GM23338 (cell line): Measurements from ENCODE around the gene MFSD2A. TPM values are rescaled to one million over a fixed set of nuclear protein-coding genes. Genes with fewer than 3 reads are reported as not detected.

Experiments used
- ATAC-seq: fragments of 200-7000 bp; cut with Tn5 transposase; 3 replicates; pipeline ENCODE4 v1.9.1; 2020
- DNase-seq: peaks from one replicate; pipeline ENCODE4 v3.0.0-alpha.2; 2015; ENCODE audit warnings: low spot score
- H2AFZ ChIP-seq: fragments of 200-600 bp; sonication (generic); 2 replicates; pipeline ENCODE4 v1.8.0; 2016; ENCODE audit warnings: antibody characterized with exemption, mild to moderate bottlenecking, moderate library complexity
- H3F3A ChIP-seq: fragments of 200-600 bp; sonication (generic); replicated peaks from 2 replicates; pipeline ENCODE4 v1.8.0; 2017; ENCODE audit warnings: antibody characterized with exemption, mixed run types, low read depth
- H3K27ac ChIP-seq: fragments of 200-600 bp; sonication (generic); 2 replicates; pipeline ENCODE4 v1.6.1; 2016; ENCODE audit warnings: low read depth
- H3K27me3 ChIP-seq: fragments of 200-600 bp; sonication (generic); 2 replicates; pipeline ENCODE4 v1.8.0; 2016; ENCODE audit warnings: mild to moderate bottlenecking, mixed run types, moderate library complexity; ENCODE audit not compliant: insufficient read depth
- H3K36me3 ChIP-seq: fragments of 200-600 bp; sonication (generic); 2 replicates; pipeline ENCODE4 v1.8.0; 2016; ENCODE audit warnings: mild to moderate bottlenecking; ENCODE audit not compliant: insufficient read depth
- H3K4me1 ChIP-seq: fragments of 200-600 bp; sonication (generic); 2 replicates; pipeline ENCODE4 v1.8.0; 2016; ENCODE audit warnings: mild to moderate bottlenecking, moderate library complexity; ENCODE audit not compliant: insufficient read depth
- H3K4me2 ChIP-seq: fragments of 200-600 bp; sonication (generic); 2 replicates; pipeline ENCODE4 v1.7.1; 2017; ENCODE audit warnings: mixed run types
- H3K4me3 ChIP-seq: fragments of 200-600 bp; sonication (generic); 2 replicates; pipeline ENCODE4 v1.6.1; 2016; ENCODE audit warnings: mixed run types
- H3K79me2 ChIP-seq: fragments of 200-600 bp; sonication (generic); replicated peaks from 2 replicates; pipeline ENCODE4 v1.8.0; 2017; ENCODE audit warnings: mild to moderate bottlenecking; ENCODE audit not compliant: insufficient read depth
- H3K9me2 ChIP-seq: fragments of 200-600 bp; sonication (generic); 2 replicates; pipeline ENCODE4 v1.8.0; 2017; ENCODE audit not compliant: insufficient read depth
- H4K20me1 ChIP-seq: fragments of 200-600 bp; sonication (generic); replicated peaks from 2 replicates; pipeline ENCODE4 v1.8.0; 2017; ENCODE audit warnings: mild to moderate bottlenecking; ENCODE audit not compliant: insufficient read depth
- H3K27ac Mint-ChIP-seq: 2 replicates; pipeline ENCODE4 v1.8.0; 2020; ENCODE audit warnings: inconsistent platforms, mild to moderate bottlenecking, moderate library complexity, mixed read lengths
- H3K27me3 Mint-ChIP-seq: 3 replicates; pipeline ENCODE4 v1.8.0; 2022; ENCODE audit warnings: low read depth, mild to moderate bottlenecking, moderate library complexity, mixed read lengths, inconsistent platforms; ENCODE audit not compliant: insufficient read depth, poor library complexity
- H3K36me3 Mint-ChIP-seq: 3 replicates; pipeline ENCODE4 v1.8.0; 2021; ENCODE audit warnings: low read depth, mild to moderate bottlenecking, inconsistent platforms, moderate library complexity, mixed read lengths
- H3K4me1 Mint-ChIP-seq: 3 replicates; pipeline ENCODE4 v1.8.0; 2020; ENCODE audit warnings: mild to moderate bottlenecking, inconsistent platforms, mixed read lengths
- H3K4me3 Mint-ChIP-seq: 3 replicates; pipeline ENCODE4 v1.8.0; 2021; ENCODE audit warnings: moderate library complexity, mild to moderate bottlenecking, inconsistent platforms, mixed read lengths
- H3K9me3 Mint-ChIP-seq: 3 replicates; pipeline ENCODE4 v1.8.0; 2020; ENCODE audit warnings: moderate library complexity, mild to moderate bottlenecking, inconsistent platforms, mixed read lengths
- CREB1 ChIP-seq: fragments of 250-450 bp; sonication (Bioruptor Pico); IDR thresholded peaks from 2 replicates; pipeline ENCODE4 v1.5.0; 2020; ENCODE audit warnings: low read depth, mild to moderate bottlenecking, moderate library complexity
- ETS1 ChIP-seq: IDR thresholded peaks from 2 replicates; pipeline ENCODE4 v1.6.1; 2016; ENCODE audit warnings: antibody characterized with exemption
- REST ChIP-seq: IDR thresholded peaks from one replicate; pipeline ENCODE4 v1.6.1; 2018; ENCODE audit warnings: antibody characterized with exemption; ENCODE audit not compliant: unreplicated experiment
- STAT1 ChIP-seq: IDR thresholded peaks from one replicate; pipeline ENCODE4 v1.6.1; 2016; ENCODE audit warnings: antibody characterized with exemption; ENCODE audit not compliant: unreplicated experiment
- ZNF331 ChIP-seq: fragments of 250-450 bp; sonication (Bioruptor Pico); IDR thresholded peaks from 2 replicates; pipeline ENCODE4 v1.5.0; 2020; ENCODE audit warnings: low read depth, mild to moderate bottlenecking, moderate library complexity
- polyA plus RNA-seq: library from polyadenylated mRNA; unstranded; fragments of >200 nt; fragmentation: Nextera tagmentation; extraction: Ambion mirVana; gene quantifications from 2 replicates; pipeline ENCODE4 v1.2.1, GENCODE V29; 2016
- total RNA-seq: library from RNA; depleted of rRNA; stranded (reverse); fragments of >200 nt; shearing (Covaris generic); gene quantifications from 2 replicates; pipeline ENCODE4 v1.2.3, GENCODE V29; 2014
- TF ChIP-seq, protein P1 (sequence below): fragments of 250-450 bp; sonication (Bioruptor Pico); IDR thresholded peaks from 2 replicates; pipeline ENCODE4 v1.5.0; 2020; ENCODE audit warnings: mild to moderate bottlenecking, moderate library complexity

The MFSD2A gene
- total and polyA plus RNA-seq, 2 experiments from 2014 or later = 16.1 to 23.9 TPM

DNA sequence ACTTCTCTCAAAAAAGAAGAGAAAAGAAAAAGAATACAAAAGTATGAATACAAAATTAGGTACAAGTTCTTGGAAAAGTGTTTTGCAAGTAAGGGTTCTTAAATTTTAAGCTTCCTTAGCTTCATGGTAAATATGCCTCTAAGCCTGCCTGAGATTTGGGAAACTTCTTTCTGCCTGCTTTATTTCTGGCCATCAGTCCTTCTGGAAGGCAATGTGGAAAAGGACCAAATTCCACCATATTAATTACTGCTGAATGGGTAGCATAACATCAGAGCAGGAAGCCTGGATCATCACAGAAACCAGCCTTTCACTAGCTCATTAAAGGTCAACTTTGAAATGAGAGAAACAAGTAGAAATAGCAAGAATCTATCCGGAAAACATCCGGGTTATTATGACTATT lies 46.5 kb downstream of the MFSD2A start:
- Histone ChIP-seq H3K4me3 (no peak overlapping the region), H3K27me3 (no peaks in the 10 kb centered on the region), H3K79me2 (no peaks in the 10 kb centered on the region), H3K27ac (no peak overlapping the region), H3K36me3 (no peaks in the 10 kb centered on the region), H3K4me1 (no peaks in the 10 kb centered on the region), H4K20me1 (no peaks in the 10 kb centered on the region), H3K4me2 (no peak overlapping the region), H3K9me2 (0 out of 2 replicates have a peak, but pooled peaks cover 4% of the 10 kb centered on the region), H2AFZ (no peak overlapping the region), H3F3A (no peaks in the 10 kb centered on the region)
- Mint-ChIP-seq H3K27me3 (no peaks in the 10 kb centered on the region), H3K27ac (no peak overlapping the region), H3K9me3 (peaks cover 6% of the 10 kb centered on the region; the same call in 2 of the 3 replicates), H3K4me3 (no peak overlapping the region), H3K36me3 (peaks cover 4% of the 10 kb centered on the region; the same call in 2 of the 3 replicates), H3K4me1 (peaks cover 11% of the 10 kb centered on the region; the same call in 2 of the 3 replicates)
- TF ChIP-seq CREB1 (CRISPR knock-in tag) = no peak
- TF ChIP-seq ZNF331 (CRISPR knock-in tag) = no peak
- TF ChIP-seq REST = no peak
- ATAC-seq = no peak
- no peak for DNase-seq

DNA sequence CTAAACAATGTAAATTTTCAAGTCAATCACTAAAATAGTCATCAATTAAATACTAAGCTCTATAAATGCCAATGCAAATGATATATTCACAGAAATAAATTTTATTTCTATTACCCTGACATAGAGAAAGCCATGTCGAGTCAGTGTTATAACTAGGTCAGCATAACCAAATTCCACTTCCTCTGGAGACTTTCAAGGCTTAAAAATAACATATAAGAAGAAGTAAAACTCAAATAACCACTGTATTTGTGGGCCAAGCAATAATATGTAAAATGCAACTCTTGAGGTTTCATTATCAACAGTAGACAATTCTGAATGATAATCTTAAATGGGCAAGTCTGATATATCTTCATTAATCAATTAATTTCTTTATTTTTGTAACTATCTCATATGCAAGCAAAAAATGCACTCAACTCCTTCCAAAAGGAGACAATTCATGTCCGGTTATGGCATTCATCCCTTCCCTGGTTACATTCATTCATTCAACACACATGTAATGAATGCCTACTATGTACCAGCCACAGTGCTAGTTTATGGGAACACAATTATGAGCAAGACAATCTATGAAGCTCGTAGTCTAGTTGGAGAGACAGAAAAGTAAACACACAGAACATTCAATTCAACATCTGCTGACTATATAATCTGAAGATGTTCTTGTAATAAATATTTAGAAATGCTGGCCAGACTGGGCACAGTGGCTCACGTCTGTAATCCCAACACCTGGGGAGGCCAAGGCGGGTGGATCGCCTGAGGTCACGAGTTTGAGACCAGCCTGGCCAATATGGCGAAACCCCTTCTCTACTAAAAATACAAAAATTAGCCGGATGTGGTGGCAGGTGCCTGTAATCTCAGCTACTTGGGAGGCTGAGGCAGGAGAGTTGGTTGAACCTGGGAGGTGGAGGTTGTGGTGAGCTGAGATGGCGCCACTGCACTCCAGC lies 48.5 kb downstream of the MFSD2A start:
- H3K4me1 ChIP-seq = no peaks in the 10 kb centered on the region
- Mint-ChIP-seq H3K4me3 (no peak overlapping the region), H3K4me1 (peaks cover 11% of the 10 kb centered on the region; the same call in 2 of the 3 replicates), H3K27ac (no peak overlapping the region), H3K27me3 (no peaks in the 10 kb centered on the region), H3K9me3 (peaks cover 5% of the 10 kb centered on the region; the same call in 2 of the 3 replicates), H3K36me3 (peaks cover 3% of the 10 kb centered on the region; the same call in 2 of the 3 replicates)
- H2AFZ ChIP-seq = no peak overlapping the region
- no peaks in the 10 kb centered on the region for H3F3A ChIP-seq
- no peaks in the 10 kb centered on the region for H3K27me3 ChIP-seq
- no peak overlapping the region for H3K4me3 ChIP-seq
- ATAC-seq = no peak
- H3K79me2 ChIP-seq = no peaks in the 10 kb centered on the region
- no peaks in the 10 kb centered on the region for H3K36me3 ChIP-seq
- 0 out of 2 replicates have a peak overlapping the region, but pooled peaks have one; percentile 12 for H3K27ac ChIP-seq
- peaks cover 4% of the 10 kb centered on the region; the same call in 1 of the 2 replicates for H3K9me2 ChIP-seq
- no peaks in the 10 kb centered on the region for H4K20me1 ChIP-seq
- DNase-seq = no peak
- no peak for TF ChIP-seq STAT1
- no peak for TF ChIP-seq ETS1
- TF ChIP-seq, protein P1, sequence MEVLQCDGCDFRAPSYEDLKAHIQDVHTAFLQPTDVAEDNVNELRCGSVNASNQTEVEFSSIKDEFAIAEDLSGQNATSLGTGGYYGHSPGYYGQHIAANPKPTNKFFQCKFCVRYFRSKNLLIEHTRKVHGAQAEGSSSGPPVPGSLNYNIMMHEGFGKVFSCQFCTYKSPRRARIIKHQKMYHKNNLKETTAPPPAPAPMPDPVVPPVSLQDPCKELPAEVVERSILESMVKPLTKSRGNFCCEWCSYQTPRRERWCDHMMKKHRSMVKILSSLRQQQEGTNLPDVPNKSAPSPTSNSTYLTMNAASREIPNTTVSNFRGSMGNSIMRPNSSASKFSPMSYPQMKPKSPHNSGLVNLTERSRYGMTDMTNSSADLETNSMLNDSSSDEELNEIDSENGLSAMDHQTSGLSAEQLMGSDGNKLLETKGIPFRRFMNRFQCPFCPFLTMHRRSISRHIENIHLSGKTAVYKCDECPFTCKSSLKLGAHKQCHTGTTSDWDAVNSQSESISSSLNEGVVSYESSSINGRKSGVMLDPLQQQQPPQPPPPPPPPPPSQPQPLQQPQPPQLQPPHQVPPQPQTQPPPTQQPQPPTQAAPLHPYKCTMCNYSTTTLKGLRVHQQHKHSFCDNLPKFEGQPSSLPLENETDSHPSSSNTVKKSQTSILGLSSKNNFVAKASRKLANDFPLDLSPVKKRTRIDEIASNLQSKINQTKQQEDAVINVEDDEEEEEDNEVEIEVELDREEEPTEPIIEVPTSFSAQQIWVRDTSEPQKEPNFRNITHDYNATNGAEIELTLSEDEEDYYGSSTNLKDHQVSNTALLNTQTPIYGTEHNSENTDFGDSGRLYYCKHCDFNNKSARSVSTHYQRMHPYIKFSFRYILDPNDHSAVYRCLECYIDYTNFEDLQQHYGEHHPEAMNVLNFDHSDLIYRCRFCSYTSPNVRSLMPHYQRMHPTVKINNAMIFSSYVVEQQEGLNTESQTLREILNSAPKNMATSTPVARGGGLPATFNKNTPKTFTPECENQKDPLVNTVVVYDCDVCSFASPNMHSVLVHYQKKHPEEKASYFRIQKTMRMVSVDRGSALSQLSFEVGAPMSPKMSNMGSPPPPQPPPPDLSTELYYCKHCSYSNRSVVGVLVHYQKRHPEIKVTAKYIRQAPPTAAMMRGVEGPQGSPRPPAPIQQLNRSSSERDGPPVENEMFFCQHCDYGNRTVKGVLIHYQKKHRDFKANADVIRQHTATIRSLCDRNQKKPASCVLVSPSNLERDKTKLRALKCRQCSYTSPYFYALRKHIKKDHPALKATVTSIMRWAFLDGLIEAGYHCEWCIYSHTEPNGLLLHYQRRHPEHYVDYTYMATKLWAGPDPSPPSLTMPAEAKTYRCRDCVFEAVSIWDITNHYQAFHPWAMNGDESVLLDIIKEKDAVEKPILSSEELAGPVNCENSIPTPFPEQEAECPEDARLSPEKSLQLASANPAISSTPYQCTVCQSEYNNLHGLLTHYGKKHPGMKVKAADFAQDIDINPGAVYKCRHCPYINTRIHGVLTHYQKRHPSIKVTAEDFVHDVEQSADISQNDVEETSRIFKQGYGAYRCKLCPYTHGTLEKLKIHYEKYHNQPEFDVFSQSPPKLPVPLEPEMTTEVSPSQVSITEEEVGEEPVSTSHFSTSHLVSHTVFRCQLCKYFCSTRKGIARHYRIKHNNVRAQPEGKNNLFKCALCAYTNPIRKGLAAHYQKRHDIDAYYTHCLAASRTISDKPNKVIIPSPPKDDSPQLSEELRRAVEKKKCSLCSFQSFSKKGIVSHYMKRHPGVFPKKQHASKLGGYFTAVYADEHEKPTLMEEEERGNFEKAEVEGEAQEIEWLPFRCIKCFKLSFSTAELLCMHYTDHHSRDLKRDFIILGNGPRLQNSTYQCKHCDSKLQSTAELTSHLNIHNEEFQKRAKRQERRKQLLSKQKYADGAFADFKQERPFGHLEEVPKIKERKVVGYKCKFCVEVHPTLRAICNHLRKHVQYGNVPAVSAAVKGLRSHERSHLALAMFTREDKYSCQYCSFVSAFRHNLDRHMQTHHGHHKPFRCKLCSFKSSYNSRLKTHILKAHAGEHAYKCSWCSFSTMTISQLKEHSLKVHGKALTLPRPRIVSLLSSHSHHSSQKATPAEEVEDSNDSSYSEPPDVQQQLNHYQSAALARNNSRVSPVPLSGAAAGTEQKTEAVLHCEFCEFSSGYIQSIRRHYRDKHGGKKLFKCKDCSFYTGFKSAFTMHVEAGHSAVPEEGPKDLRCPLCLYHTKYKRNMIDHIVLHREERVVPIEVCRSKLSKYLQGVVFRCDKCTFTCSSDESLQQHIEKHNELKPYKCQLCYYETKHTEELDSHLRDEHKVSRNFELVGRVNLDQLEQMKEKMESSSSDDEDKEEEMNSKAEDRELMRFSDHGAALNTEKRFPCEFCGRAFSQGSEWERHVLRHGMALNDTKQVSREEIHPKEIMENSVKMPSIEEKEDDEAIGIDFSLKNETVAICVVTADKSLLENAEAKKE (CRISPR knock-in tag) = no peak
- no peak for TF ChIP-seq ZNF331 (CRISPR knock-in tag)
- H3K4me2 ChIP-seq = no peak overlapping the region
